Eye (tissue), 1 donor: Measurements from ENCODE around the gene PDE4D.
A peak's percentile ranks its signal among the peaks of the same experiment; 100 is the strongest.
"Not testable (repeated sequence)": the region's sequence is repeated elsewhere in the genome, so short reads cannot be mapped to it uniquely, and the experiment has no call there.

Source experiments
- DNase-seq: peaks from one replicate; pipeline ENCODE4 v3.0.0-alpha.2; 2015

PDE4D gene

DNA sequence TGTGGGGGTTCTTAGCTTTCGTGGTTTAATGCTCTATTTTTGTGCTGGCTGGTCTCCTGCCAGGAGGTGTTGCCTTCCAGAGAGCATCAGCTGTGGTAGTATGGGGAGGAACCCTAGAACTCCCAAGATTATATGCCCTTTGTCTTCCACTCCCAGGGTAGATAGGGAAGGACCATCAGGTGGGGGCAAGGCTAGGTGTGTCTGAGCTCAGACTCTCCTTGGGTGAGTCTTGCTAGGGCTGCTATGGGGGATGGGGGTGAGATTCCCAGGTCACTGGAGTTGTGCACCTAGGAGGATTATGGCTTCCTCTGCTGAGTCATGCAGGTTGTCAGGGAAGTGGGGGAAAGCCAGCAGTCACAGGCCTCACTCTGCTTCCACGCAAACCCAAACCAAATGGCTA lies 584.8 kb downstream of the PDE4D start:
- DNase-seq, result not testable (repeated sequence)

- DNase-seq, result not testable (repeated sequence)
Observed at GRCh38 chr5:59303289-59303716, 590.2 kb downstream of the PDE4D start.

GRCh38 chr5:59302509-59302908 lies 591.0 kb downstream of the PDE4D start:
- DNase-seq, result not testable (repeated sequence)

DNA sequence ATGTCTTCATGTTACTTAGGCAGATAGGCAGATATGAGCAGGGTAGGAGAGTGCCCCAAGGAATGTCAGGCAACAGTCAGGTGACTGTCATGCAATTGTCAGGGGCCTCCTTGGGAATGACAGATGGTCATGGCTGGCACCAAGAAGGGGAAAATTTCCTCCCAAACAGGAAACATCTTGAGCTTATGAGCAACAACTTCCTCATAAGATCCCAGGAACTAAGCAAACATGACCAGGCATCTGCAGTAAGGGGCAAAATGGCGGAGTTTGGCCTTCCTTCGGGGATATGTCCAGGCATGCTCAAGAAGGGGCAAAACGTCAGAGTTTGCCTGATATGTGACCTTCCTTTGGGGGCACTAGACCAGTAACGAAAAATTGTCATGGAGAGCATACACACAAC lies 591.8 kb downstream of the PDE4D start:
- no peak for DNase-seq

GRCh38 chr5:59300930-59301329 lies 592.6 kb downstream of the PDE4D start:
- no peak for DNase-seq

DNA sequence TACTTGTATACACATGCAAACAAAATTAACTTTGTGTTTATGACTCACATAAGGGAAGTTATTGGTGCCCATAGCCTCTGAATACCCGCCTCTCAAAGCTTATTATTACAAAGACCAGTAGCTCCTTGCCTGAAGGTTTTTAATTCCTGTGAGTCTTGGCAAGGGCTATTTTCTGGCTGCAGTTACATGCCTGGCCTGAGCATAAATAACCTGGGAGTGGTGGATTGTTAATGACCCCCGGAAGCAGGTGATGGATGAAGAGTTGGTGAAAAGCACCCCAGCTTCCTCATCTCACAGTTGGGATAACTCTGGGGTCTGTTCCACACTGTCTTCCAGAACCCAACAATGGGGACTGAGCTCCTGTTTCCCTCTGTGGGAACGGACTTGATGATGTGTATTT lies 594.5 kb downstream of the PDE4D start:
- DNase-seq, result no peak

GRCh38 chr5:59296317-59297264 lies 596.9 kb downstream of the PDE4D start:
- DNase-seq, result peak; percentile 31

- DNase-seq, result no peak
Observed at GRCh38 chr5:59293700-59294099, 599.8 kb downstream of the PDE4D start.

- DNase-seq, result no peak
Observed at GRCh38 chr5:59291941-59292340, 601.6 kb downstream of the PDE4D start.

- DNase-seq, result no peak
Observed at GRCh38 chr5:59287884-59288283, 605.6 kb downstream of the PDE4D start.

DNA sequence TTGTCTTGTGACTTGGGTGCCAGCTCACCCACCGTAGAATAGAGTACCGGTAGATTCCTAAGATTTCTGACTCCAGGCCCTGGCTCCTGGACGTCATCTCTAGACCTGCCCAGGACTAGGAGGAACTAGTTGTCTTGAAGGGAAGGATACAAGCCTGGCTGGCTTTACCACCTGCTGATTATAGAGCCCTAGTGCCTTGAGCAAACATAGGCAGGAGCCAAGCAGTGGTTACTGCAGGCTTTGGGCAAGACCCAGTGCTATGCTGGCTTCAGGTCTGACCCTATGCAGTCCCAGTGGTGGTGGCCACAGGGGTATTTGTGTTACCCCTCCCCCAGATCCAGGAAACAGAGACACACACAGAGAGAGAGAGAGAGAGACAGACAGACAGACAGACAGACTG lies 606.2 kb downstream of the PDE4D start:
- no peak for DNase-seq

- no peak for DNase-seq
Observed at GRCh38 chr5:59286510-59286909, 607.0 kb downstream of the PDE4D start.

- no peak for DNase-seq
Observed at GRCh38 chr5:59285300-59286016, 608.1 kb downstream of the PDE4D start.

DNA sequence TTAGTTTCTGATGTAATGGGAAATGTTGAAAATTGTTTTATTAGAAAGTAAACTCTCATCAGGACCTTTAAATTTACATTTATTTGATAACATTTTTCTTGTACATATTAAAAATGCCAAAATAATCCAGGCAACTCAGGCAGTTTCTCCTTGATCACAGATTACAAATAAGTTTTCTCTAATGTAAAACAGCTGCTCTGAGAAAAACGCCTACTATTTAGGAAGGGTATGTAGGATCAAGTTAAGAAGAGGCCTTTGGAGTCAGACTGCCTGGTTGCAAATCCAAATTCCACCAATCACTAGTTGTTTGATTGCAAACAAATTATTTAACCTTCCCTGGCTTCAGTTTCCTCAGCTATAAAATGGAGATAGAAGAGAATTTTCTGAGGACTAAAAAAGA lies 610.8 kb downstream of the PDE4D start:
- no peak for DNase-seq

DNA sequence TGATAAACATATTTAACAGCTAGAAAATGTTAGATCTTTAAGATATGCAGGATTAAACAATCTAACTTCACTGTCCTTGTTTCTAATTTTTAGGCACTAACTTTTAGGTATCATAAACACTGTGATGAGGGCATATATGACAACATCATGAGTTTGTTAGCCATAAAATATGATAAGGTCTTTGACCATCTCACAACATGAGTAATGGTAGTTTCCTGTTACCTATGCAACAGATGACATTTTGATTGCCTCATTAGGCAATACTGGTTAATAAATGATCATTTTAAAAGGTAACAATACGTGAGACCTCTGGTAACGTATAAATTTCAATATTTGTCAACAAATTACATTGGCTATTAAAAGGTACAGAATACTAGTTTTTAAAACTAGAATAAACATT lies 613.5 kb downstream of the PDE4D start:
- no peak for DNase-seq

DNA sequence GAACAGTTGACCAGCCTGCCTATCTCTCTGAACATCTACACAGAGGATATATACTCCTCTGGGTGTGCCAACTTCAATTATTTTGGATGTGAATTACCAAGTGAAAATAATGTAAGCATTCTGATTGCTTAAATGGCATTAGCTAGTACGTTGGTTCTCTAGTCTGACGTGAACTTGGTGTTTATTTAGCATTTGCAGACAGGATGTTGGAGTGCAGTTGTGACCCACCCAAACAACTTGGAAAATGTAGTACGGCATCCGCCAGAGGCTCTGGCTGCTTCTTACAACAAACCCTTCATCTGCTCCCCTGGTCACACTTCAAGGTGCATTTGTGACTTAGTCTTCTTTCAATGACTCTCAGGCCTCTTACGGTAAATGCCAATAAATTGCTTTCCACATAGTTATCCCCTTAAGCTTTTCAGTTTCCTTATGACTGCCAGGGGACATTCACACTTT lies 616.6 kb downstream of the PDE4D start:
- peak; percentile 33 for DNase-seq

GRCh38 chr5:59276325-59276675 lies 617.2 kb downstream of the PDE4D start:
- DNase-seq, result no peak

GRCh38 chr5:59275510-59276324 lies 617.8 kb downstream of the PDE4D start:
- DNase-seq, result peak; percentile 78

DNA sequence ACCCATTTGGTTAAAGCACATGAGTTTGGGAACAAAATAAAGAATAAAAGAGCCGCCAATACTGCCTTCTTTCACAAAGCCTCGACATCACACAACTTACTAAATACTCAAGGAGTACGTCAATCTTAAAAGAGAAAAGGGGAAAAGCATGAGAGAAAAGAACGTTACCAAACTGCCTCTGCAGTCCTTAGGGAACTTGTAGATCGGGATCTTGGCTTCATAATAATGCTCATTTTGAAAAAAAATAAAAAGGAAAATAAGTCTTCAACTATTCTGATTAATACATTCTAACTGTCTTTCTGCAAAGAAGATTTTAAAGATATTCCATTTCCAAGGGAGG lies 618.4 kb downstream of the PDE4D start:
- DNase-seq, result no peak

DNA sequence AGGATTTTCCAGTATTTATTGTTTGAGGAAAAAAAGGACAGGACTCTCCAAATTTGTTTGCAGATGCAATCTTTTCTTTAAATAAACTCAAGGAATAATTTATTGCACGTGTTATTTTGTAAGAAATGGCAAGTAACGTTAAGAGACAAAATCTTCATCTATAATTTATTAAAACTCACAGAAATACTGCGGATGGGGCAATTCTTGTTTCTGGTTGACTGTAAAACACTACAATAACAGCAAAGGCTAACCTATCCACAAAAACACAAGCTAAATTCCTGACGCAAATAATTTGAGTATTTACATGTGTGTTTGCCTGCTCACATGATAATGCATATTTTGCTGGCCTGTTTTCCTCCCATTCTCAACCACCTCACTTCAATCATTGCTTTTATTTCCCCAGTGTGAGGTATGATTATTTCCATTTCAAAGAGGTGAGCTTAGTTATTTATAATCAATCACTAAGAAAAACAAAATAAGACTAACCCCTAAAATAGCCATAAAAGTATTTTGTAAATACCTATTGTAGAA lies 619.4 kb downstream of the PDE4D start:
- DNase-seq, result no peak

DNA sequence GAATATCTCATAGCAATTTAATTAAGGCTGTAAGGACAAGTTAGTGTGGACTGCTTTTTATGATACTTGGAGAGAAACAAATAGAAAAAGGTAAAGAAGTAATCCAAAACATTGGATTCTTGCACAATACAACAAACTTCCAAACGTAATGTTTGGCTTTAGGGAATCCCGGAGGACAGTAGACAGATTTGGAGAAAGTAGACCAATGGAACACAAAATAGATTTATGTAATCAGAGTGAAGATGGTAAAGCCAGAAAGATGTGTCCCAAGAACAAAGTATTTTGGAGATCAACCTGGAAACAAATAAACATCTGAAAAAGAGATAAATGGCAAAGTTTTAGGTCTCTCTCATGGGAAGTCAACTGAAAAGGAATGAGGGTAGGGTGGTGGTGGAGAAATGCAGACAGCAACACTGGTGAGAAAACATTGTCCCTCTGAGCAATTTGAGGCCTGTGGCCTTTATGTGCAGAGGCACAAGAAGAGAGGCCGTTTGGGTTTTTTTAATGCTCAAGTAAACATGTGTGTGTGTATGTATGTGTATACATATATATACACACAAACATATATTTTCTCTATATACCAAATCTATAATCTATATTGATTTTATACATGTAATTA lies 620.6 kb downstream of the PDE4D start:
- DNase-seq, result no peak

DNA sequence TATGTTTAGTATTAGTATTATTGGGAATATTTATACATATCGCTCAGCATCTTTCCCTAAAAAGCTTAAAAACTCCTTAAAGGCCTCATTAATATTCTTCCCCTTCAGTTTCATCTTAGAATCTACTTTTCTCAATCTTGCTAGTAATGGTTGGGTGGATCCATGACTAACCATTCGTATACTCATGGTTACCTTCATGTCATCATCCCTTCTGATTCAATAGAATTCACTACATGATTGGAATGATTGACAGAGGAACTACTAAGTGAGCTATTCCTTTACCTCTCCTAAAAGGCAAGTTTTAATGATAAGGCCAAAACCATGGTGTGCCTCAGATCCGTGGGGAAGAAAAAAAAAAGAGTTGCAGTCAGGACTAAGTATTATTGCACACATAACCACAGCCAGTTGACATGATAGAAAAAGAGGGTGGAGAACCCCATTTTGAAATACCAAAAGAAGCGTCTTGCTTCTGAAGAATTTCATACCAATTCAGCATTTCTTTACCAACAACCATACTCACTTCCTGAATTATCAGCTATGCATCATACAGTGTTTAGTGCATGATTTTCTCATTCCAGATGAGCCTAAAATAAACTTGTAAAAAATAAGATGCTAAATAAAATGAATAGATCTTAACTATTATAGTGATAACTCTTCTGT lies 624.6 kb downstream of the PDE4D start:
- DNase-seq, result no peak
